ENCODE measurements around the gene TNFRSF13B.

The TNFRSF13B gene

DNA sequence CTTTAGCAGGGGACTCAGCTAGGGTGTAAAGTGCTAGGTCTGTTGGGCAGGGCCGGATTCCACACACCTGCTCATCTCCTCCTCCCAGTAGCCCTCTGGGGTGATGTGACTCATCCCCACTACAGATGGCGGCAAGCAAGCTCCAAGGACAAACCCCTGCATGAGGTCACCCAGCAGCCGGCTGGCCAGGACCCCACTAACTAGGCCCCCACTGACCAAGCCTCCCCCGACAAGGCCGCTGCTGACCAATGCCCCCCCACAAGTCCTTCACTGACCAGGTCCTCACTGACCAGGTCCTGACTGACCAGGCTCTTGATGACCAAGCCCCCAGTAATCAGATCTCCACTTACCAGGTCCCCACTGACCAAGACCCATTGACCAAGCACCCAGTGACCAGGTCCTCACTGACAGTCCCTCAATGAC lies 36.7 kb downstream of the TNFRSF13B start:
- no peak overlapping the region for H2AFZ ChIP-seq (ENCODE audit: low read depth, low read length)
- no peak overlapping the region; the same call in 1 of the 2 replicates for H3K27ac ChIP-seq (ENCODE audit: low read length)
- ATAC-seq (ENCODE audit: insufficient read depth, low read depth) (no peak), DNase-seq (no peak)
- TF ChIP-seq EZH2 (IDR thresholded peaks at IDR 0.05; ENCODE audit: borderline replicate concordance, low read depth, low read length, severe bottlenecking): no peak
- TF ChIP-seq, protein P1, sequence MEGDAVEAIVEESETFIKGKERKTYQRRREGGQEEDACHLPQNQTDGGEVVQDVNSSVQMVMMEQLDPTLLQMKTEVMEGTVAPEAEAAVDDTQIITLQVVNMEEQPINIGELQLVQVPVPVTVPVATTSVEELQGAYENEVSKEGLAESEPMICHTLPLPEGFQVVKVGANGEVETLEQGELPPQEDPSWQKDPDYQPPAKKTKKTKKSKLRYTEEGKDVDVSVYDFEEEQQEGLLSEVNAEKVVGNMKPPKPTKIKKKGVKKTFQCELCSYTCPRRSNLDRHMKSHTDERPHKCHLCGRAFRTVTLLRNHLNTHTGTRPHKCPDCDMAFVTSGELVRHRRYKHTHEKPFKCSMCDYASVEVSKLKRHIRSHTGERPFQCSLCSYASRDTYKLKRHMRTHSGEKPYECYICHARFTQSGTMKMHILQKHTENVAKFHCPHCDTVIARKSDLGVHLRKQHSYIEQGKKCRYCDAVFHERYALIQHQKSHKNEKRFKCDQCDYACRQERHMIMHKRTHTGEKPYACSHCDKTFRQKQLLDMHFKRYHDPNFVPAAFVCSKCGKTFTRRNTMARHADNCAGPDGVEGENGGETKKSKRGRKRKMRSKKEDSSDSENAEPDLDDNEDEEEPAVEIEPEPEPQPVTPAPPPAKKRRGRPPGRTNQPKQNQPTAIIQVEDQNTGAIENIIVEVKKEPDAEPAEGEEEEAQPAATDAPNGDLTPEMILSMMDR (IDR thresholded peaks at IDR 0.05; ENCODE audit: borderline replicate concordance, extremely low read depth, low read length, poor library complexity, severe bottlenecking): no peak
- H4K20me1 ChIP-seq (ENCODE audit: insufficient read depth, low read length): no peaks in the 10 kb centered on the region
- no peaks in the 10 kb centered on the region for H3K27me3 ChIP-seq (ENCODE audit: insufficient read depth, low read length, poor library complexity)
- no peaks in the 10 kb centered on the region for H3K9me3 ChIP-seq (ENCODE audit: insufficient read depth, low read length, severe bottlenecking)
- H3K79me2 ChIP-seq (ENCODE audit: insufficient read depth, low read length): no peaks in the 10 kb centered on the region
- H3K36me3 ChIP-seq (ENCODE audit: insufficient read depth, low read length): no peaks in the 10 kb centered on the region
- peaks cover 25% of the 10 kb centered on the region for H3K4me1 ChIP-seq (ENCODE audit: insufficient read depth, low read length)
- H3K4me3 ChIP-seq (ENCODE audit: low read depth in 1 of 2, low read length in 2 of 2): no peak overlapping the region
- no peak overlapping the region for H3K4me2 ChIP-seq (ENCODE audit: insufficient read depth, low read length)
- H3K9ac ChIP-seq (ENCODE audit: low read depth, low read length): no peak overlapping the region

DNA sequence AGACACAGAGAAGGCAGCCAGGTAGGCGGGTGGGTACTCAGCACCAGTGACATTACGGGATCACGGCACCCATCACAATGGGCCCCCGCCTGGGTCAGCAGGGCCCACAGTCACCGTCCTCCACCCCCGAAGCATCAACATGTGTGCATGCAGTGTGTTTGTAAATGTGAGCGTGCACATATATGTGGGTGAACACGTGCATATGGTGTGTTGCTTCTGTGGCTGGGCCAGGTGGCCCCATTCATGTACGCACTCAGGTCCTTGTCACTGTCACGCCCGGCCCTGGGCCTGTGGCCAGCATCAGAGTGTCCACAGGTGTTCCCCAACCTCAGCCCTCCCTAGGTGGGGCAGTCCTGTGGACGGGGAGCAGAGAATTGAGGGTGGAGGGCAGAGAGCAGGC lies 37.1 kb downstream of the TNFRSF13B start:
- Histone ChIP-seq H4K20me1 (ENCODE audit: insufficient read depth, low read length) (no peaks in the 10 kb centered on the region), H3K79me2 (ENCODE audit: insufficient read depth, low read length) (no peaks in the 10 kb centered on the region), H3K9me3 (ENCODE audit: insufficient read depth, low read length, severe bottlenecking) (no peaks in the 10 kb centered on the region), H3K36me3 (ENCODE audit: insufficient read depth, low read length) (no peaks in the 10 kb centered on the region), H3K4me3 (ENCODE audit: low read depth in 1 of 2, low read length in 2 of 2) (no peak overlapping the region), H3K9ac (ENCODE audit: low read depth, low read length) (no peak overlapping the region), H3K27ac (ENCODE audit: low read length) (no peak overlapping the region; the same call in 1 of the 2 replicates), H3K4me1 (ENCODE audit: insufficient read depth, low read length) (peaks cover 24% of the 10 kb centered on the region), H3K4me2 (ENCODE audit: insufficient read depth, low read length) (no peak overlapping the region), H3K27me3 (ENCODE audit: insufficient read depth, low read length, poor library complexity) (no peaks in the 10 kb centered on the region), H2AFZ (ENCODE audit: low read depth, low read length) (no peak overlapping the region)
- no peak for TF ChIP-seq EZH2 (IDR thresholded peaks at IDR 0.05; ENCODE audit: borderline replicate concordance, low read depth, low read length, severe bottlenecking)
- TF ChIP-seq, protein P1 (IDR thresholded peaks at IDR 0.05; ENCODE audit: borderline replicate concordance, extremely low read depth, low read length, poor library complexity, severe bottlenecking): no peak
- no peak for DNase-seq
- no peak for ATAC-seq (ENCODE audit: insufficient read depth, low read depth)

DNA sequence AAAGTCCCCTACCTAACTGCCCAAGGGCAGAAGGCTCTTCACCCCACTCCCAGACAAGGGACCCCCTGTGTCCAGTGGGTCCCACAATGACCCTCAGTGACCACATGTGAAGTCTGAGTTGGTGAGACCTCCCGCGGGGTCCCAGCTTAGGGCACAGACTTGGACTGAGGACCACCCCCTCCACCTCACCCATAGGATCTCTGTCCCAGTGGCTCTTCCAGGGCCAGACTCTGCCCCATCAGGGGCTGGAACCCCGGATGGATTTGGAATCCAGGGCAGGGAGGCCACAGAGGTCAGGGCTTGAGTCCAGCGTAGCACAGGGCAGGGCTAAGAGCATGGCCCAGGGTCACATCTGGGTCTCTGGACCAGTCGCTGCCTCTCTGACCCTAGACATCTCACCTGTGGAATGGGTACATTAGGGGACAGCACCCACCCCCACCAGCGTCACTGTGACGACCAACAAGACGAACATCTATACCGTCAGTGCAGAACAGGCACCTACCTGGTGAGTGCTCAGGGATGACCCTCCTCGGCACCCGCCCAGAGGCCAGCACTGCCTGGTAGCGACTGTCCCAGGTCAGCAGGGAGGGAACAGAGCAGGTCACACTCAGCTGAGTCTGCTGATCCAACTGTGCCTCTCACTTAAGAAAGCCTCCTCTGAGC lies 37.7 kb downstream of the TNFRSF13B start:
- Histone ChIP-seq H3K9me3 (ENCODE audit: insufficient read depth, low read length, severe bottlenecking) (no peaks in the 10 kb centered on the region), H3K79me2 (ENCODE audit: insufficient read depth, low read length) (no peaks in the 10 kb centered on the region), H3K4me2 (ENCODE audit: insufficient read depth, low read length) (no peak overlapping the region), H3K27ac (ENCODE audit: low read length) (no peak overlapping the region), H4K20me1 (ENCODE audit: insufficient read depth, low read length) (no peaks in the 10 kb centered on the region), H3K4me3 (ENCODE audit: low read depth in 1 of 2, low read length in 2 of 2) (no peak overlapping the region), H3K27me3 (ENCODE audit: insufficient read depth, low read length, poor library complexity) (no peaks in the 10 kb centered on the region), H2AFZ (ENCODE audit: low read depth, low read length) (no peak overlapping the region), H3K36me3 (ENCODE audit: insufficient read depth, low read length) (no peaks in the 10 kb centered on the region), H3K9ac (ENCODE audit: low read depth, low read length) (no peak overlapping the region), H3K4me1 (ENCODE audit: insufficient read depth, low read length) (peaks cover 18% of the 10 kb centered on the region)
- TF ChIP-seq, protein P1 (IDR thresholded peaks at IDR 0.05; ENCODE audit: borderline replicate concordance, extremely low read depth, low read length, poor library complexity, severe bottlenecking): no peak
- TF ChIP-seq EZH2 (IDR thresholded peaks at IDR 0.05; ENCODE audit: borderline replicate concordance, low read depth, low read length, severe bottlenecking): no peak
- no peak for DNase-seq
- no peak for ATAC-seq (ENCODE audit: insufficient read depth, low read depth)

All from DND-41 (cell line).